CD8-positive, alpha-beta memory T cell (primary cell): Measurements from ENCODE around the gene PACS1. TPM values are rescaled to one million over a fixed set of nuclear protein-coding genes. Genes with fewer than 3 reads are reported as not detected.
A peak's percentile ranks its signal among the peaks of the same experiment; 100 is the strongest.

Experiments used
- CTCF ChIA-PET: fragments of 350-600 bp; sonication (Branson Sonifier 250); formaldehyde crosslinking; loops from one replicate; lab custom pipeline; 2021; ENCODE audit warnings: antibody characterized with exemption; lab: Charles Lee
- POLR2A ChIA-PET: fragments of 350-600 bp; sonication (Branson Sonifier 250); formaldehyde crosslinking; loops from one replicate; lab custom pipeline; 2021; ENCODE audit warnings: antibody characterized with exemption; lab: Charles Lee
- DNase-seq, 5 donors: peaks; one replicate each; pipeline versions ENCODE4 v3.0.0 to v3.0.0-alpha.2; 2020 to 2022; ENCODE audit warnings: mixed read lengths in 1 of 5
- H3K27ac ChIP-seq: one replicate; pipeline ENCODE4 v1.7.0; 2013; ENCODE audit warnings: low read depth, mild to moderate bottlenecking, low read length, moderate library complexity
- H3K27me3 ChIP-seq: 2 replicates; pipeline ENCODE4 v1.7.0; 2013; ENCODE audit warnings: low read length, mild to moderate bottlenecking; ENCODE audit not compliant: insufficient read depth, poor library complexity, severe bottlenecking
- H3K36me3 ChIP-seq: 2 replicates; pipeline ENCODE4 v1.7.0; 2013; ENCODE audit warnings: mild to moderate bottlenecking, low read length, moderate library complexity; ENCODE audit not compliant: insufficient read depth
- H3K4me1 ChIP-seq: 2 replicates; pipeline ENCODE4 v1.7.0; 2013; ENCODE audit warnings: mild to moderate bottlenecking, low read length, moderate library complexity; ENCODE audit not compliant: insufficient read depth
- H3K4me3 ChIP-seq: 2 replicates; pipeline ENCODE4 v1.7.0; 2013; ENCODE audit warnings: mild to moderate bottlenecking, low read length
- H3K9me3 ChIP-seq: 2 replicates; pipeline ENCODE4 v1.7.0; 2013; ENCODE audit warnings: mild to moderate bottlenecking, low read length
- H3K27ac Mint-ChIP-seq, 8 donors: one replicate each; pipeline ENCODE4 v1.8.0; 2020 to 2021; ENCODE audit warnings: mixed read lengths in 8 of 8, mild to moderate bottlenecking in 6 of 8, inconsistent platforms in 3 of 8, moderate library complexity in 3 of 8
- H3K27me3 Mint-ChIP-seq, 2 donors: one replicate each; pipeline ENCODE4 v1.8.0; 2020 to 2021; ENCODE audit warnings: mixed read lengths in 2 of 2, mild to moderate bottlenecking in 1 of 2, moderate library complexity in 1 of 2
- H3K36me3 Mint-ChIP-seq, 3 donors: one replicate each; pipeline ENCODE4 v1.8.0; 2020 to 2021; ENCODE audit warnings: mixed read lengths in 3 of 3, inconsistent platforms in 1 of 3, mild to moderate bottlenecking in 1 of 3
- H3K4me1 Mint-ChIP-seq, 3 donors: one replicate each; pipeline ENCODE4 v1.8.0; 2020 to 2021; ENCODE audit warnings: mixed read lengths in 3 of 3, inconsistent platforms in 1 of 3, mild to moderate bottlenecking in 1 of 3
- H3K4me3 Mint-ChIP-seq, 7 donors: one replicate each; pipeline ENCODE4 v1.8.0; 2020 to 2021; ENCODE audit warnings: mixed read lengths in 7 of 7, mild to moderate bottlenecking in 6 of 7, moderate library complexity in 4 of 7, inconsistent platforms in 2 of 7
- H3K9me3 Mint-ChIP-seq, 5 donors: one replicate each; pipeline ENCODE4 v1.8.0; 2020 to 2022; ENCODE audit warnings: mixed read lengths in 5 of 5, mild to moderate bottlenecking in 3 of 5, moderate library complexity in 2 of 5, inconsistent platforms in 1 of 5
- polyA plus RNA-seq: library from polyadenylated mRNA; unstranded; fragments of 300-500 nt; fragmentation: Illumina TruSeq; gene quantifications from one replicate; pipeline ENCODE4 v1.2.3, GENCODE V29; 2021
- total RNA-seq, 2 experiments: library from RNA; stranded (reverse); gene quantifications; one replicate each; pipeline ENCODE4 v1.2.3, GENCODE V29; 2021

PACS1 gene
- total and polyA plus RNA-seq, 3 experiments from 2014 or later: 73.3 to 86.1 (median 77.4) TPM

DNA sequence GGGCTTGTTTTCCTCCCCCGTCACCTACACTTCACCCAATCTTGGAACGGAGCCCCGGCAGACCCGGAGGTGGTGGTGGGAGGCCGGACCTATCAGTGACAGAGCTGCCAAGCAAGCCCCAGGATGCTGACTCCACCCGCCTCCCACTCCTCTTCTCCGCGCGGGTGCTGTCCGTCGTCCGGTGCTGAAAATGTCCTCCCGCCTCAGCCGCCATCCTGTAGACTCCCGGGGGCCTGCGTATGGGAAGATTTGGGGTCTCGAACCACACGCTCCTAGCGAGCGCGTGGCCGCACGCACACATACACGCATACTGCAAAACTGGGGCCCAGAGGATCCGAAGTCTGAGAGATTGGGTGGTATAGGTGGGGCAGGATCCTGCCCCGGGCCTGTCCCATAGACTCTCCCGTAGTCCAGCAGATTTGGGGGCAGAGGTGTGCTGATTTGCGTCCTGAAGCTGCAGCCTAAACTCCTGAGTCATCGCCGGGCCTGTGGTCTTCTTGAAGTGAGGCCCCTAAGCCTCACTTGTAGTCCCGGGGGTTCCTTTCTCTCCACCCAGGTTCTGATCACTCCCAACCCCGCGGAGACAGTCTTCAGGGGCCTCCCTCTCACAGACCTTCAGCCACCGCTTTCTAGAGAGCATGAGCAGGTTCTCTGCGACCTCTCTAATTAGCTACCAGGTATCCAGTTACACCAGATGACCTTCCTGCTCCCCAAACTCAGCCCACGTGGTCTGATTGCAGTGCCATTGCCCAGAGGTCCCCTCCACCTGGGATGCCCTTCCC, 219.7 kb downstream of the PACS1 start:
- Mint-ChIP-seq H3K36me3 (peaks cover 0 to 7% (median 4%) of the 10 kb centered on the region in 3 donors), H3K4me1 (peaks cover 27 to 47% (median 35%) of the 10 kb centered on the region in 3 donors), H3K27ac (peak overlapping the region; percentile 81 to 97 (median 90)), H3K9me3 (no peaks in the 10 kb centered on the region), H3K4me3 (peak overlapping the region; percentile 84 to 96 (median 87)), H3K27me3 (peaks cover 11 to 20% of the 10 kb centered on the region in 2 donors)
- peak in 3 of 5 donors; percentile 63 to 86 (median 70) for DNase-seq
- Histone ChIP-seq H3K36me3 (no peaks in the 10 kb centered on the region), H3K4me3 (peak overlapping the region; percentile 73), H3K27me3 (peaks cover 15% of the 10 kb centered on the region), H3K27ac (peak overlapping the region; percentile 93), H3K4me1 (peaks cover 28% of the 10 kb centered on the region), H3K9me3 (no peaks in the 10 kb centered on the region)
- ChIA-PET POLR2A (interaction anchor here (0.6 to 1.8 kb wide), 18 partner anchors 9 to 669 kb away, joined by 3 to 19 read pairs (median 4); partner anchors contain the start of genes B4GAT1, NPAS4, RAB1B and RBM4), CTCF (interaction anchor here (0.8 to 5.3 kb wide), 9 partner anchors 7 to 405 kb away, joined by 3 to 39 read pairs (median 3); partner anchors contain the start of gene MRPL11)

DNA sequence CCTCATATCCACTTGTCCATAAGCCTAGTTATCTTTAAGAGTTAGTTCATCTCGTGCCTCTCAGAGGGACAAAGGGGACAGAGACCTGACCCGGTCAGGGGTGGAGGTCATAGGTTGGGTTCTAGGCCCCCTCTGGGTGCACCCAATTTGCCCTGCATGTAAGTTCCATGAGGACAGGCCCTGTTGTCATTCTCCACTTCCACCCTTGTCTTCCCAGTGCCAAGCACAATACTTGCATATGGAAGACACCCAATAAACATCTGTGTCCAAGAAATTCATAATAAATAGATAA, 220.2 kb downstream of the PACS1 start:
- POLR2A ChIA-PET: interaction anchor here (1.5 kb wide), 1 partner anchor 29 kb away, joined by 3 read pairs; no protein-coding TSS in a partner anchor
- H3K27ac Mint-ChIP-seq: peak overlapping the region in 6 of 8 donors; percentile 5 to 90 (median 74)
- H3K9me3 Mint-ChIP-seq: no peaks in the 10 kb centered on the region
- Histone ChIP-seq H3K36me3 (no peaks in the 10 kb centered on the region), H3K4me1 (peaks cover 28% of the 10 kb centered on the region), H3K9me3 (no peaks in the 10 kb centered on the region), H3K27me3 (peaks cover 15% of the 10 kb centered on the region), H3K27ac (no peak overlapping the region), H3K4me3 (no peak overlapping the region)
- no peak for DNase-seq
- H3K27me3 Mint-ChIP-seq: peaks cover 11 to 20% of the 10 kb centered on the region in 2 donors
- H3K4me3 Mint-ChIP-seq: peak overlapping the region; percentile 84 to 96 (median 87)
- H3K36me3 Mint-ChIP-seq: peaks cover 0 to 7% (median 4%) of the 10 kb centered on the region in 3 donors
- CTCF ChIA-PET: interaction anchor here (1.5 to 5.3 kb wide), 2 partner anchors 8 to 21 kb away, joined by 6 to 39 read pairs; no protein-coding TSS in a partner anchor
- H3K4me1 Mint-ChIP-seq: peaks cover 27 to 47% (median 35%) of the 10 kb centered on the region in 3 donors

DNA sequence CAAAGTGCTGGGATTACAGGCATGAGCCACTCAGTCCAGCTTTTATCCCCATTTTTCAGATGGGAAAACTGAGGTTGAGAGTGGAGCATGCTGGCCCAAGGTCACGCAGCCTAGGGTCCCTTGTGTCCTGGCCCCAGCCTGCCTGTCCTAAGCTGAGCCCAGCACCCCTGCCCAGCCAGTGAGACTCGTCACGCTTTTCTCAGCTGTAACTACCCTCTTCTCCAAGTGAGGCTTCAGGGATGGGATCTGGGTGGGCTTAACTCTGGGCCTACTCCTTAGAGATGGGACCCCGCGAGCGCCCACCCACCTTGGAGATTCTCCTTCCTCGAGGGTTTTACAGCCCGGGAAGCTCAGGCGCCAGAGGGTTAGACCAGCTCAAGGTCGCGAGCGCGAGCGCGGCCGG, 221.2 kb downstream of the PACS1 start:
- H3K4me1 ChIP-seq: peaks cover 28% of the 10 kb centered on the region
- no peak overlapping the region for H3K27ac ChIP-seq
- H3K9me3 ChIP-seq: no peaks in the 10 kb centered on the region
- Mint-ChIP-seq H3K36me3 (peaks cover 0 to 5% (median 4%) of the 10 kb centered on the region in 3 donors), H3K4me3 (peak overlapping the region in 4 of 7 donors; percentile 27 to 87 (median 86)), H3K27ac (peak overlapping the region in 1 of 8 donors; percentile 81), H3K27me3 (peaks cover 13 to 23% of the 10 kb centered on the region in 2 donors), H3K4me1 (peaks cover 25 to 47% (median 35%) of the 10 kb centered on the region in 3 donors), H3K9me3 (no peaks in the 10 kb centered on the region)
- peaks cover 15% of the 10 kb centered on the region for H3K27me3 ChIP-seq
- H3K4me3 ChIP-seq: no peak overlapping the region
- H3K36me3 ChIP-seq: no peaks in the 10 kb centered on the region
- POLR2A ChIA-PET: interaction anchor here (0.5 to 1.4 kb wide), 6 partner anchors 9 to 1489 kb away, joined by 3 to 4 read pairs (median 4); partner anchors contain the start of genes MRPL11 and PELI3
- DNase-seq: no peak
- CTCF ChIA-PET: interaction anchor here (0.8 to 5.3 kb wide), 4 partner anchors 9 to 511 kb away, joined by 3 to 39 read pairs (median 6); no protein-coding TSS in a partner anchor

- Mint-ChIP-seq H3K4me3 (peak within 1 kb of the TSS; percentile 73 to 96 (median 86)), H3K4me1 (peaks cover 24 to 44% (median 31%) of the 10 kb centered on the region in 3 donors), H3K9me3 (no peaks in the 10 kb centered on the region), H3K27me3 (peaks cover 14 to 24% of the 10 kb centered on the region in 2 donors), H3K36me3 (peaks cover 0 to 5% (median 4%) of the 10 kb centered on the region in 3 donors), H3K27ac (peak within 1 kb of the TSS in 5 of 8 donors; percentile 4 to 81 (median 29))
- Histone ChIP-seq H3K4me1 (peaks cover 26% of the 10 kb centered on the region), H3K9me3 (no peaks in the 10 kb centered on the region), H3K27ac (no peak within 1 kb of the TSS), H3K36me3 (no peaks in the 10 kb centered on the region), H3K27me3 (peaks cover 15% of the 10 kb centered on the region), H3K4me3 (no peak within 1 kb of the TSS)
- ChIA-PET CTCF (interaction anchor here (0.8 to 5.3 kb wide), 4 partner anchors 9 to 512 kb away, joined by 3 to 39 read pairs (median 6); no protein-coding TSS in a partner anchor), POLR2A (interaction anchor here (0.5 to 1.4 kb wide), 6 partner anchors 10 to 1490 kb away, joined by 3 to 4 read pairs (median 4); partner anchors contain the start of genes MRPL11 and PELI3)
- no peak for DNase-seq
These were observed 221.9 kb downstream of the PACS1 start, which contains the start of gene TMEM151A for GRCh38 chr11:66291706-66292542. Gene TMEM151A, plus strand, starts transcription at chr11:66291894. Its CDS starts 120 bp downstream, at chr11:66292014.

DNA sequence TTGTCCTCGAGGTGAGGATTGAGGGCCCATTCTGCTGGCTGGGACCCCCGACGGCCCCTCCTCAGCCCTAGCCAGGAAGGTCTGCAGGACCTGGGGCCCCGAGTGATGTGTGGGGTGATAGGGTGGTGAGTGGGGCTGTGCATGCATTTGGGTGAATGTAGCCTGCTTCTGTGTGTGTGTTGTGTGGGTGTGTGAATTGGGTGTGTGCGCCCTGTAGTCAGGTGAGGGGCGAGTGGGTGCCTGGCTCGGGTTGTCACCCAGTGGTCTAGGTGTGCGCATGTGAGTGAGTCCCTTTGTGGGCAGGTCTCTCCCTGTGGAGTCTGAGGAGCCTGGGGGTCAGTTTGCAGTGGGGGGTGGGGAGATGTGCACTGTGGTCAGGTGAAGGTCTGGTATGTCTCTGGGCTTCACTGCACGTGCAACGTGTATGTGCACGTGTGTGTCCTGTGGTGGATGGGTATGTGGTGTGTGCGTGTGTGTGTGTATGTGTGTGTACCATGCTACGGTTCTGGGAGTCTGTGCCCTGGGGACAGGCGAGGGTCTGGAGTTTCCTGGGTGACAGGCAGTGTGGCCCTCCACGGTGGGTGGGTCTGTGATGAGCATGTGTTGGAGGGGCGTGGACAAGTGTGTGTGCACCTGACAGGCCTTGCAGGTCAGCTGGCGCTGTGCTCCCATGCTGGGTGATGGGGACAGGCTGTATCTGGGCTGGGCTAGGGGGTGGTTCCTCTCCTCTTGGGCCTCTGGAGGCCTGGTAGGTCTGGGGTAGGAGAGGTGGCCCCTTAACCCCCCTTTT, 222.7 kb downstream of the PACS1 start:
- CTCF ChIA-PET: no interaction called here
- Histone ChIP-seq H3K27me3 (peaks cover 15% of the 10 kb centered on the region), H3K36me3 (no peaks in the 10 kb centered on the region), H3K9me3 (no peaks in the 10 kb centered on the region), H3K27ac (no peak overlapping the region), H3K4me3 (no peak overlapping the region), H3K4me1 (peaks cover 18% of the 10 kb centered on the region)
- Mint-ChIP-seq H3K27me3 (peaks cover 14 to 24% of the 10 kb centered on the region in 2 donors), H3K4me3 (peak overlapping the region; percentile 33 to 80 (median 69)), H3K4me1 (peaks cover 23 to 36% (median 27%) of the 10 kb centered on the region in 3 donors), H3K9me3 (no peaks in the 10 kb centered on the region), H3K36me3 (peaks cover 0 to 5% (median 4%) of the 10 kb centered on the region in 3 donors), H3K27ac (peak overlapping the region in 3 of 8 donors; percentile 29 to 44 (median 37))
- DNase-seq: no peak
- POLR2A ChIA-PET: no interaction called here

- peaks cover 15% of the 10 kb centered on the region for H3K27me3 ChIP-seq
- no peaks in the 10 kb centered on the region for H3K9me3 Mint-ChIP-seq
- CTCF ChIA-PET: no interaction called here
These were observed 223.3 kb downstream of the PACS1 start for GRCh38 chr11:66293352-66293751.

More at GRCh38 chr11:66293352-66293751, 223.3 kb downstream of the PACS1 start:
- H3K4me3 Mint-ChIP-seq: peak overlapping the region in 3 of 7 donors; percentile 3 to 80 (median 49)
- peaks cover 11% of the 10 kb centered on the region for H3K4me1 ChIP-seq
- no peak overlapping the region for H3K27ac ChIP-seq
- H3K27me3 Mint-ChIP-seq: peaks cover 14 to 24% of the 10 kb centered on the region in 2 donors
- DNase-seq: no peak
- H3K36me3 ChIP-seq: no peaks in the 10 kb centered on the region
- peaks cover 23 to 30% (median 27%) of the 10 kb centered on the region in 3 donors for H3K4me1 Mint-ChIP-seq
- no peaks in the 10 kb centered on the region for H3K9me3 ChIP-seq
- no peak overlapping the region for H3K27ac Mint-ChIP-seq
- POLR2A ChIA-PET: no interaction called here
- H3K36me3 Mint-ChIP-seq: peaks cover 0 to 4% (median 4%) of the 10 kb centered on the region in 3 donors
- no peak overlapping the region for H3K4me3 ChIP-seq
